Fibroblast of peridontal ligament (primary cell): ENCODE measurements around the gene BLOC1S4.

Experiments
- DNase-seq: peaks from one replicate; pipeline ENCODE4 v3.0.0-alpha.2; 2010; ENCODE audit errors: extremely low read depth

Gene BLOC1S4

GRCh38 chr4:6763330-6763851 is 47.4 kb downstream of the BLOC1S4 start:
- no peak for DNase-seq

DNA sequence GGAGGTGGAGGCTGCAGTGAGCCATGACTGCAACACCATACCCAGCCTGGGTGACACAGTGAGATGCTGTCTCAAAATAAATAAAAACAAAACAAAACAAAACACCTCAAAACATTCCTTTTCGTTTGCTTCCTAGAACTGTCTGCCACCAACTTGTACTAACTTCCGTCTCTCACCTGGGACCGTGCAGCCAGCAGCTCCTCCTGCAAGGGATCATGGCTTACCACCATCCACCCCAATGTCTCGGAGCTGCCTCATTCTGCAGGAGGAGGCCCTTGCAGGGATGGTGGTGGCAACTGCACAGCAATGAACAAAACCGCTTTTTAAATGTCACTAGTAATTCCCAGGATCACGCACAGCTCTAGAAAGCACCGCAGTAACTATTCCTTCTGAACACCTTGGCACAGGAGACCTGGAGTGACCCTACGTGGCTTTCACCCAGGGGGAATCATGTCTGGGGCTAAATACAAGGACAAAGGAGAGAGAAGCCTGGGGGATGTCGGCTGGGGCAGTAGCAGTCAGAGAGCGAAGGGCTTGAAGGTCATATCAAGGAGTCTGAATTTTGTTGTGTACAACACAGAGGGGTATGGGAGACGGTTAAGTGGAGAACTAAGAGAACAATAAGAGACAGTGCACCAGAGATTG is 49.1 kb downstream of the BLOC1S4 start:
- DNase-seq, result no peak

GRCh38 chr4:6765703-6766102 is 49.7 kb downstream of the BLOC1S4 start:
- no peak for DNase-seq
